ENCODE data around the gene CBLB. TPM values are rescaled to one million over a fixed set of nuclear protein-coding genes. Genes with fewer than 3 reads are reported as not detected.

The CBLB gene
- total RNA-seq, 6 experiments from 2014 or later = 17.6 to 22.6 (median 20.6) TPM

DNA sequence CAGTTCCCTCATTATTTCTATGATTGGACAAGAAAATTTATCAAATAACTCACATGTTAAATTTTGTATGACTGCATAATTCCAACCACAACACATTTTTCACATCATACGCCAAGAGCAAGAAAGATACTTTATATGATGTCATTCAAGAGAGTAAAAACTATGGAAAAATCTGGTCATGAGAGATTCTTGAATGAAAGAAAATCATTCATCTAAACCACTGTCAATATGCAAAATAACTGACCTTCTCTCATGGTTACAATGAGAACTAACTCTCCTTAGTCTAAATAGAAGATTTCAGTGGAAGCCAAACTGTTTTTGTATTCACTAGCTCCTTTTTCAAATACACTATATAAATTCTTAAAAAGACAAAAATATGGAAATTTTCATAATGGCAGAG, 124.6 kb downstream of the CBLB start:
- TF ChIP-seq, protein P1, sequence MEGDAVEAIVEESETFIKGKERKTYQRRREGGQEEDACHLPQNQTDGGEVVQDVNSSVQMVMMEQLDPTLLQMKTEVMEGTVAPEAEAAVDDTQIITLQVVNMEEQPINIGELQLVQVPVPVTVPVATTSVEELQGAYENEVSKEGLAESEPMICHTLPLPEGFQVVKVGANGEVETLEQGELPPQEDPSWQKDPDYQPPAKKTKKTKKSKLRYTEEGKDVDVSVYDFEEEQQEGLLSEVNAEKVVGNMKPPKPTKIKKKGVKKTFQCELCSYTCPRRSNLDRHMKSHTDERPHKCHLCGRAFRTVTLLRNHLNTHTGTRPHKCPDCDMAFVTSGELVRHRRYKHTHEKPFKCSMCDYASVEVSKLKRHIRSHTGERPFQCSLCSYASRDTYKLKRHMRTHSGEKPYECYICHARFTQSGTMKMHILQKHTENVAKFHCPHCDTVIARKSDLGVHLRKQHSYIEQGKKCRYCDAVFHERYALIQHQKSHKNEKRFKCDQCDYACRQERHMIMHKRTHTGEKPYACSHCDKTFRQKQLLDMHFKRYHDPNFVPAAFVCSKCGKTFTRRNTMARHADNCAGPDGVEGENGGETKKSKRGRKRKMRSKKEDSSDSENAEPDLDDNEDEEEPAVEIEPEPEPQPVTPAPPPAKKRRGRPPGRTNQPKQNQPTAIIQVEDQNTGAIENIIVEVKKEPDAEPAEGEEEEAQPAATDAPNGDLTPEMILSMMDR (IDR thresholded peaks at IDR 0.05) = no peak
- no peak overlapping the region for H3K27ac Mint-ChIP-seq

DNA sequence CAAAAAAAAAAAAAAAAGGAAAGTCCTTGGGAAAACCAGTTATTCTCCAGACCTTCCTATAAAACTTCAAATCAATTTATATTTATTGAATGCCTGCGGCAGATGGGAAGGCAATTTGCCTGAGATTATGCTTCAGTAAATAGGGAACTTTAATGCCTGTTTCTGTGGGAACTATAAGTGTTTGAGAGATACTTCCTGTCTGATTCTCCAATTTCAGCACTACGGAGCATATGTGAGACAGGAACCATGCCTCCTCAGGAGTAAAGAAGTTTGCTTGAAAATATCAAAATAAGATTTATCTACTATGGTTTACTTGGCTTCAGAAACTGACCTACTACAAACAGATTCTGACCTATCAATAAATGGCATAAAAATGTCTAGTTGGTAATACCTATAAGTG, 135.5 kb downstream of the CBLB start:
- TF ChIP-seq, protein P1 (IDR thresholded peaks at IDR 0.05) = no peak
- H3K4me1 Mint-ChIP-seq (ENCODE audit: low read depth) = no peaks in the 10 kb centered on the region
- peaks cover 3% of the 10 kb centered on the region for H3K36me3 Mint-ChIP-seq (ENCODE audit: low read depth)
- no peaks in the 10 kb centered on the region for H3K27me3 Mint-ChIP-seq (ENCODE audit: insufficient read depth)
- no peak overlapping the region for H3K27ac Mint-ChIP-seq
- H3K4me3 Mint-ChIP-seq = no peak overlapping the region
- DNase-seq = no peak
- no peaks in the 10 kb centered on the region for H3K9me3 Mint-ChIP-seq

More for the DNA sequence above, 124.6 kb downstream of the CBLB start:
- H3K4me1 Mint-ChIP-seq (ENCODE audit: low read depth) = peaks cover 24% of the 10 kb centered on the region
- H3K36me3 Mint-ChIP-seq (ENCODE audit: low read depth) = peaks cover 34% of the 10 kb centered on the region
- no peak overlapping the region for H3K4me3 Mint-ChIP-seq
- H3K9me3 Mint-ChIP-seq = no peaks in the 10 kb centered on the region
- no peak for DNase-seq
- peaks cover 2% of the 10 kb centered on the region; the same call in 1 of the 2 replicates for H3K27me3 Mint-ChIP-seq (ENCODE audit: insufficient read depth)

DNA sequence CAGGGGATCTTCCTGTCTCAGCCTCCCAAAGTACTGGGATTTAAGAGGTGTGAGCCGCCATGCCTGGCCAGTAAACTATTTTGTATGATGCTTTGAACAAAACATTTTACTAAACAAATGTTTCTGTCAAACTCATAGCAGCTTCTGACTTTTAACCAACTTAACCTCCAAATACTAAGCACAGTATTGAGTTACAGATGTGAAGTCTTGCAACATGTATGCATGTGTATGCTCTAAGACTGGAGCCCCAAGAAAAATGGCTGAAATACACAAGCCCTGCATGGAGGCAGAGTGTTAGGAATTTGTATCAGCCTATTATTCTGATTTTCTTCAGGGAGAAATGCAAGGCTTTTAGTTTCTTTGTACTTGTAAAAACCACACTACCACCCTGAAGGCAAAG, 137.1 kb downstream of the CBLB start:
- H3K27me3 Mint-ChIP-seq (ENCODE audit: insufficient read depth) = no peaks in the 10 kb centered on the region; the same call in 1 of the 2 replicates
- no peak overlapping the region for H3K27ac Mint-ChIP-seq
- TF ChIP-seq, protein P1 (IDR thresholded peaks at IDR 0.05) = no peak
- no peak overlapping the region for H3K4me3 Mint-ChIP-seq
- peaks cover 20% of the 10 kb centered on the region for H3K36me3 Mint-ChIP-seq (ENCODE audit: low read depth)
- DNase-seq = no peak
- peaks cover 16% of the 10 kb centered on the region for H3K9me3 Mint-ChIP-seq
- no peaks in the 10 kb centered on the region for H3K4me1 Mint-ChIP-seq (ENCODE audit: low read depth)

DNA sequence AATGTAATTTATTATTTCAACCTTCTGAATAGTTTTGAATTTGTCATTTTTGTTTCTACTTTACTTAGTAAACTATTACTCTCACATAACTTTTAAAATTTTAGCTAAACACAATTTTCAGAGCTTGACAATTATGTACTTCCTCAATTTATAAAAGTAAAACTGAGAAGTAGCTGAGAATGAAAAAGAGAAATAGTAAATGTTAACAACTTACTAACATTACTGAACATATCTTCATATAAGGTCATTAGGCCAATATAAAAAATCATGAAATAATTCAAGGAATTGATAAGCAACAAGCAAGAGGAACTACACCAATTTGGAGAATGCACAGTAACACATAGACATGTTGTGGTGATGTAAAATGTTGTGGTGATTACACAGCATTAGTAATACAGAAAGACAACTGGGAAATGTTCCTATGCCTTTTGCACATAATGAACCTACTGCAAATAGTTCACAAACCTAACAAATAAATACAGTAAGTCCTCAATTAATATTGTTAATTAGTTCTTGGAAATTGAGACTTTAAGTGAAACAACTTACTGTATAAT, 137.9 kb downstream of the CBLB start:
- Mint-ChIP-seq H3K27ac (no peak overlapping the region), H3K27me3 (ENCODE audit: insufficient read depth) (no peaks in the 10 kb centered on the region; the same call in 1 of the 2 replicates), H3K4me3 (no peak overlapping the region), H3K4me1 (ENCODE audit: low read depth) (no peaks in the 10 kb centered on the region), H3K9me3 (peaks cover 16% of the 10 kb centered on the region), H3K36me3 (ENCODE audit: low read depth) (peaks cover 17% of the 10 kb centered on the region)
- no peak for DNase-seq
- TF ChIP-seq, protein P1 (IDR thresholded peaks at IDR 0.05) = no peak

DNA sequence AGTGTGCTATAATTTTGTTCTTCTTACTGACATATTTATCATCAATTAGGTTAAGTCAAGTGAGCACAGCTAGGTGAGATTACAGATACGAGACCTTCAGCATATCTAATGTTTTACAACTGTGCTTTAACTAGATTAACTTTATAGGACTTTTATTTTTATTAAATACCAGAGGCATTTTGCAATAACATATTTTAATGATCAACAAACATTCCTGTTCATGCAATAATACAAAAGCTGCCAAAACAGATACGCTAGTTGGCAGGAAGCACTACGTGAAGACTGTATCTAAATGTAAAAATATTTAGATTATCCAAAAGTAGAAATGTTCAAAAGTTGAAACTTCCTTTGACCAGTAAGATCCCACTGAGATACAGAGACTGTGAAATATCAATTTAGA, 139.1 kb downstream of the CBLB start:
- no peak overlapping the region for H3K4me3 Mint-ChIP-seq
- peaks cover 17% of the 10 kb centered on the region for H3K36me3 Mint-ChIP-seq (ENCODE audit: low read depth)
- H3K9me3 Mint-ChIP-seq = peaks cover 16% of the 10 kb centered on the region
- H3K27me3 Mint-ChIP-seq (ENCODE audit: insufficient read depth) = no peaks in the 10 kb centered on the region; the same call in 1 of the 2 replicates
- H3K27ac Mint-ChIP-seq = no peak overlapping the region
- DNase-seq = no peak
- TF ChIP-seq, protein P1 (IDR thresholded peaks at IDR 0.05) = no peak
- H3K4me1 Mint-ChIP-seq (ENCODE audit: low read depth) = no peaks in the 10 kb centered on the region
